ENCODE measurements around the gene HOXC4.

- TF ChIP-seq CTCF (IDR thresholded peaks at IDR 0.05; ENCODE audit: extremely low read depth in 1 of 2, insufficient read depth in 1 of 2, low read depth in 1 of 2, low read length in 2 of 2) (no peak), POLR2AphosphoS5 (IDR thresholded peaks at IDR 0.05; ENCODE audit: insufficient read depth, low read depth, low read length) (no peak), MAX (IDR thresholded peaks at IDR 0.05; ENCODE audit: insufficient read depth, insufficient read length) (no peak), EZH2 (IDR thresholded peaks at IDR 0.05; ENCODE audit: borderline replicate concordance, low read depth, low read length, severe bottlenecking) (no peak), POLR2A (IDR thresholded peaks at IDR 0.05; ENCODE audit: low read depth, low read length) (no peak), GATA2 (IDR thresholded peaks at IDR 0.05; ENCODE audit: insufficient read depth, insufficient read length, low read depth, low read length) (no peak), MYC (IDR thresholded peaks at IDR 0.05; ENCODE audit: low read depth, low read length) (no peak), FOS (IDR thresholded peaks at IDR 0.05; ENCODE audit: borderline replicate concordance, insufficient read depth, low read length) (no peak)
Observed at GRCh38 chr12:54056110-54056509, 2.5 kb downstream of the HOXC4 start.
